AG04450 (cell line): ENCODE results near the gene CHCHD3. TPM values are rescaled to one million over a fixed set of nuclear protein-coding genes. Genes with fewer than 3 reads are reported as not detected.
A peak's percentile ranks its signal among the peaks of the same experiment; 100 is the strongest.

Source experiments
- CTCF ChIA-PET: fragments of 300-600, 350-600 bp; formaldehyde crosslinking; extraction: SDS; loops from one replicate; lab custom pipeline; 2022; ENCODE audit warnings: antibody characterized with exemption, inconsistent platforms; lab: Charles Lee
- POLR2A ChIA-PET: fragments of 350-600 bp; formaldehyde crosslinking; extraction: SDS; loops from one replicate; lab custom pipeline; 2021; ENCODE audit warnings: antibody characterized with exemption, inconsistent platforms; lab: Yijun Ruan, JAX
- DNase-seq: peaks from one replicate; pipeline ENCODE4 v3.0.0-alpha.2; 2011; ENCODE audit warnings: low read depth, low spot score
- H3K27ac ChIP-seq: one replicate; pipeline ENCODE4 v1.5.1; 2012; ENCODE audit warnings: low read depth, low read length, control low read depth
- H3K27me3 ChIP-seq: one replicate; pipeline ENCODE4 v1.6.0; 2012; ENCODE audit warnings: low read length; ENCODE audit not compliant: control insufficient read depth, insufficient read depth
- H3K4me3 ChIP-seq: 2 replicates; pipeline ENCODE4 v1.5.1; 2011; ENCODE audit warnings: mild to moderate bottlenecking, low read depth, low read length, control low read depth
- H3K9me3 ChIP-seq: 2 replicates; pipeline ENCODE4 v1.5.1; 2012; ENCODE audit warnings: low read length; ENCODE audit not compliant: control insufficient read depth, insufficient read depth
- polyA plus RNA-seq: library from polyadenylated mRNA; depleted of rRNA; stranded (reverse); fragments of >200 nt; gene quantifications from 2 replicates; pipeline ENCODE4 v1.2.3, GENCODE V29; 2011
- TF ChIP-seq, protein P1 (sequence below): IDR thresholded peaks from 2 replicates; pipeline ENCODE4 v1.5.1; 2011; ENCODE audit warnings: low read depth, low read length, control low read depth, inconsistent platforms

CHCHD3 gene
- polyA plus RNA-seq, 1 experiment = 77.8 TPM

- no peak for DNase-seq
- CTCF ChIA-PET = no interaction called here
- POLR2A ChIA-PET = no interaction called here
- H3K27ac ChIP-seq = no peak overlapping the region
- no peak overlapping the region for H3K4me3 ChIP-seq
- H3K27me3 ChIP-seq = no peaks in the 10 kb centered on the region
- TF ChIP-seq, protein P1, sequence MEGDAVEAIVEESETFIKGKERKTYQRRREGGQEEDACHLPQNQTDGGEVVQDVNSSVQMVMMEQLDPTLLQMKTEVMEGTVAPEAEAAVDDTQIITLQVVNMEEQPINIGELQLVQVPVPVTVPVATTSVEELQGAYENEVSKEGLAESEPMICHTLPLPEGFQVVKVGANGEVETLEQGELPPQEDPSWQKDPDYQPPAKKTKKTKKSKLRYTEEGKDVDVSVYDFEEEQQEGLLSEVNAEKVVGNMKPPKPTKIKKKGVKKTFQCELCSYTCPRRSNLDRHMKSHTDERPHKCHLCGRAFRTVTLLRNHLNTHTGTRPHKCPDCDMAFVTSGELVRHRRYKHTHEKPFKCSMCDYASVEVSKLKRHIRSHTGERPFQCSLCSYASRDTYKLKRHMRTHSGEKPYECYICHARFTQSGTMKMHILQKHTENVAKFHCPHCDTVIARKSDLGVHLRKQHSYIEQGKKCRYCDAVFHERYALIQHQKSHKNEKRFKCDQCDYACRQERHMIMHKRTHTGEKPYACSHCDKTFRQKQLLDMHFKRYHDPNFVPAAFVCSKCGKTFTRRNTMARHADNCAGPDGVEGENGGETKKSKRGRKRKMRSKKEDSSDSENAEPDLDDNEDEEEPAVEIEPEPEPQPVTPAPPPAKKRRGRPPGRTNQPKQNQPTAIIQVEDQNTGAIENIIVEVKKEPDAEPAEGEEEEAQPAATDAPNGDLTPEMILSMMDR = no peak
- H3K9me3 ChIP-seq = no peaks in the 10 kb centered on the region
These were observed 27.6 kb downstream of the CHCHD3 start for GRCh38 chr7:133054162-133054840.

DNA sequence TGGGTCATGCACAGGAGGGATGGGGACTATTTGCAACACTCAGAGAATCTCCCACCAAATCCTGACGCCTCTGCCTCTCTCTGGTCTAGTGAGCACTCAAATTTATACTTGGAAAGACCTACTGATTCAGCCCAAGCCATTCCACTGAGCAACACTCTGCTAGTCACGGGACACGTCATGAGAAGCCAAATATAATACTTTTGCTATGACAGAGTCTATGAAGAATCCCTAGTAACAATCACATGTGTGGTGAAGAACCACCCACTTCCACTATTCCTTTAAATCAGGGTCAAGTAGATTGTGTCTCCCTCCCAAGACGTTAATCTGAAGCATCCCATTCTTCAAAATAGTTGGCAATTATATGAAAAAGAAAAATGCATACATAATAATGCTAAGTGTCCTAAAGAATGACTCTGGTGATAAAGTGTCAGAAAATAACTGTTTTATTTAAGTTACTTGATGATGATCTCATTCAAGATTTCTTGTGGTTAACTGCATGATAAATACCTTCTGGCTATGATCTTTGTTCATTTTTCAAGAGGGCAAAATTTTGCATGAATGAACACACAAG, 28.5 kb downstream of the CHCHD3 start:
- TF ChIP-seq, protein P1 = no peak
- POLR2A ChIA-PET = interaction anchor here (1.8 kb wide), 1 partner anchor 28 kb away, joined by 5 read pairs; the partner anchor contains the start of gene CHCHD3
- CTCF ChIA-PET = no interaction called here
- peak overlapping the region; percentile 29 for H3K4me3 ChIP-seq
- no peaks in the 10 kb centered on the region for H3K27me3 ChIP-seq
- peak overlapping the region; percentile 91 for H3K27ac ChIP-seq
- DNase-seq = peak; percentile 84
- no peaks in the 10 kb centered on the region for H3K9me3 ChIP-seq

DNA sequence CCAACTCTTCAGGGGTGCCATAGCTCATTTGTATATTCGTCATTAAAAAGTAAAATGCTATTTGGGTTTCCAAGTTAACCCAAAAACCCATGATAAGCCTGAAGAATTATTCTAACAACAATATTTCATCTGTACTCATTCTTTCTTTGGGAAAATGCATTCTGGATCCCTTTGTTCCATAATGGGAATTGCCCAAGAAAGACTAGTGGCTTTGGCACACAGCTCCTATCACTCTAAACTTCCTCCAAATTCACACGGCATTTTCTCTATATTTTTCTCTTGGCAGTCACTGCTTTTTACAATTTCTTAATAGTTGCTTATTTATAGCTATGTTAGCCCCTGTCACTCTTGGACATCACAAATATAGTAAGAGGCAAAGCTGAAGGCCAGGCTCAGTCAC, 29.1 kb downstream of the CHCHD3 start:
- Histone ChIP-seq H3K27ac (peak overlapping the region; percentile 91), H3K4me3 (peak overlapping the region; percentile 29), H3K27me3 (no peaks in the 10 kb centered on the region), H3K9me3 (no peaks in the 10 kb centered on the region)
- ChIA-PET POLR2A (interaction anchor here (1.8 kb wide), 1 partner anchor 29 kb away, joined by 5 read pairs; the partner anchor contains the start of gene CHCHD3), CTCF (interaction anchor here (1.3 to 1.7 kb wide), 2 partner anchors 25 to 342 kb away, joined by 4 read pairs; no protein-coding TSS in a partner anchor)
- TF ChIP-seq, protein P1 = no peak
- DNase-seq = no peak

DNA sequence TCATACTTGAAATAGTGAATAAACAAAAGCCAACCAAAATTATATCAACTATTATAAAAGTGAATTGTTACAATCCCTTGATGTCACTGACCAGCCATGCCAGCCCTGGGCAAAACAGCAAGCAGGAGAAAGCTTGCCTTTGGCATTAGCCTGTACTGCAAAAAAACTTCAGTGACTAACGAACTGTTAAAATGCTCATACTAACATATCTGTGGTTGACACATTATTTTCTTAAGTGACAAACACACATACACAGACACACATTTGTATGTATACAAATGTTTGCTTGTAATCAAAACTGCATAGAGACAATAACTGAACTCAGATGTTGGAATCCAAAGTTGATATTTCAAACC, 29.5 kb downstream of the CHCHD3 start:
- TF ChIP-seq, protein P1 = no peak
- POLR2A ChIA-PET = interaction anchor here (1.8 kb wide), 1 partner anchor 30 kb away, joined by 5 read pairs; the partner anchor contains the start of gene CHCHD3
- CTCF ChIA-PET = interaction anchor here (1.3 to 1.7 kb wide), 2 partner anchors 24 to 342 kb away, joined by 4 read pairs; no protein-coding TSS in a partner anchor
- Histone ChIP-seq H3K9me3 (no peaks in the 10 kb centered on the region), H3K4me3 (no peak overlapping the region), H3K27ac (peak overlapping the region; percentile 91), H3K27me3 (no peaks in the 10 kb centered on the region)
- no peak for DNase-seq
